ENCODE measurements around the gene SMAP2.

- TF ChIP-seq FOXM1 (IDR thresholded peaks at IDR 0.05; ENCODE audit: borderline replicate concordance, low read depth) (no peak), MAX (IDR thresholded peaks at IDR 0.05) (no peak), USF1 (IDR thresholded peaks at IDR 0.05) (no peak), TAF1 (IDR thresholded peaks at IDR 0.05; ENCODE audit: low read depth) (no peak), ZBTB7A (IDR thresholded peaks at IDR 0.05; ENCODE audit: low read depth) (no peak), RAD21 (IDR thresholded peaks at IDR 0.05; ENCODE audit: low read depth) (no peak), TCF12 (IDR thresholded peaks at IDR 0.05; ENCODE audit: low read depth) (no peak), CREB1 (IDR thresholded peaks at IDR 0.05; ENCODE audit: low read depth) (no peak), REST (IDR thresholded peaks at IDR 0.05; ENCODE audit: low read depth) (no peak), EP300 (IDR thresholded peaks at IDR 0.05; ENCODE audit: borderline replicate concordance) (no peak)
These were observed 62.3 kb downstream of the SMAP2 start for GRCh38 chr1:40435876-40436275.

Measured in Ishikawa (cell line).